Lung (tissue), 12 donors: ENCODE data around the gene UNC45A. TPM values are rescaled to one million over a fixed set of nuclear protein-coding genes. Genes with fewer than 3 reads are reported as not detected.

Source experiments
- ATAC-seq: fragments of 200-7000 bp; cut with Tn5 transposase; one replicate; pipeline ENCODE4 v1.9.1; 2020; ENCODE audit warnings: moderate number of reproducible peaks; ENCODE audit not compliant: insufficient read depth, low FRiP score
- DNase-seq, 3 donors: peaks; one replicate each; pipeline ENCODE4 v3.0.0-alpha.2; 2013 to 2017
- H3K27ac ChIP-seq, 2 donors: one replicate each; pipeline ENCODE4 v1.5.1; 2013; ENCODE audit warnings: mild to moderate bottlenecking in 2 of 2, moderate library complexity in 2 of 2, control low read depth in 1 of 2, inconsistent platforms in 1 of 2, low read depth in 1 of 2, low read length in 1 of 2
- H3K27me3 ChIP-seq, 3 donors: one replicate each; pipeline ENCODE4 v1.5.1; 2013; ENCODE audit warnings: low read length in 2 of 3; ENCODE audit not compliant: control insufficient read depth in 3 of 3, insufficient read depth in 3 of 3
- H3K36me3 ChIP-seq, 4 donors: one replicate each; pipeline ENCODE4 v1.5.1; 2013; ENCODE audit warnings: low read length in 4 of 4, mild to moderate bottlenecking in 1 of 4, moderate library complexity in 1 of 4; ENCODE audit not compliant: control insufficient read depth in 4 of 4, insufficient read depth in 4 of 4
- H3K4me1 ChIP-seq, 5 donors: one replicate each; pipeline ENCODE4 v1.5.1; 2013; ENCODE audit warnings: low read length in 5 of 5, mild to moderate bottlenecking in 2 of 5, moderate library complexity in 1 of 5; ENCODE audit not compliant: control insufficient read depth in 5 of 5, insufficient read depth in 5 of 5
- H3K4me3 ChIP-seq: one replicate; pipeline ENCODE4 v1.5.1; 2013; ENCODE audit warnings: mild to moderate bottlenecking, control low read depth, moderate library complexity
- H3K9ac ChIP-seq, 2 donors: one replicate each; pipeline ENCODE4 v1.5.1; 2013; ENCODE audit warnings: low read length in 2 of 2, control low read depth in 1 of 2; ENCODE audit not compliant: insufficient read depth in 1 of 2
- H3K9me3 ChIP-seq, 4 donors: one replicate each; pipeline ENCODE4 v1.5.1; 2013; ENCODE audit warnings: low read length in 3 of 4, mild to moderate bottlenecking in 1 of 4, moderate library complexity in 1 of 4; ENCODE audit not compliant: control insufficient read depth in 4 of 4, insufficient read depth in 3 of 4
- WGBS, 2 donors: extraction: QIAGEN DNeasy Blood & Tissue Kit; methylation state at CpG; one replicate each; pipeline ENCODE4 v1.1.7; 2013; 5-methylcytosine and 5-hydroxymethylcytosine counted together
- polyA plus RNA-seq, 2 donors: library from polyadenylated mRNA; stranded (reverse); fragments of 200-250 nt; gene quantifications; one replicate each; pipeline ENCODE4 v1.2.1, GENCODE V29; 2013
- total RNA-seq, 2 donors: library from RNA; depleted of rRNA in 1 of 2; stranded (reverse); fragments of >200 nt in 1 of 2; gene quantifications; one replicate each; pipeline ENCODE4 v1.2.1, GENCODE V29; 2014 to 2021
- TF ChIP-seq, protein P1 (sequence below): IDR thresholded peaks from 2 replicates; pipeline ENCODE4 v1.5.1; 2012; ENCODE audit warnings: mild to moderate bottlenecking; ENCODE audit errors: control extremely low read depth, extremely low read depth
- donor health status: control.
- donor health status: control.
- donor health status: Bipolar disorder and iron deficiency.
- donor health status: healthy.
- donor health status: DM: yes; HTN: yes; CAD: no.

The UNC45A gene
- total and polyA plus RNA-seq, 4 donors = 34.4 to 59.6 (median 53.3) TPM

DNA sequence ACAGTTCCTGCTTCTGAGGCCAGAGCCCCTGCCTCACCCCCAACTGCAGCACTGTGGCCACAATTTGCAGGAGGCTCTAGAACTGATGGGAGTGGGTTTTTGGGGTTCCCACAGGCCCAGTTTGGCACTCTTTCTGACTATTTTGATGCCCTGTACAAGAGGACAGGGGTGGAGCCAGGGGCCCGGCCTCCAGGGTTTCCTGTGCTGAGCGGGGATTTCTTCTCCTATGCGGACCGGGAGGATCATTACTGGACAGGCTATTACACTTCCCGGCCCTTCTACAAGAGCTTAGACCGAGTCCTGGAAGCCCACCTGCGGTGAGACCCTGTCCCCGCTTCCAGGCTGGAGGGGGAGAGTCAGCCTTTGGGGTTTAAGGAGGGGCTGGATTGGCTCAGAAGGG, 25.1 kb upstream of the UNC45A start:
- no peaks in the 10 kb centered on the region for H3K4me1 ChIP-seq
- H3K9ac ChIP-seq = no peak overlapping the region
- TF ChIP-seq, protein P1, sequence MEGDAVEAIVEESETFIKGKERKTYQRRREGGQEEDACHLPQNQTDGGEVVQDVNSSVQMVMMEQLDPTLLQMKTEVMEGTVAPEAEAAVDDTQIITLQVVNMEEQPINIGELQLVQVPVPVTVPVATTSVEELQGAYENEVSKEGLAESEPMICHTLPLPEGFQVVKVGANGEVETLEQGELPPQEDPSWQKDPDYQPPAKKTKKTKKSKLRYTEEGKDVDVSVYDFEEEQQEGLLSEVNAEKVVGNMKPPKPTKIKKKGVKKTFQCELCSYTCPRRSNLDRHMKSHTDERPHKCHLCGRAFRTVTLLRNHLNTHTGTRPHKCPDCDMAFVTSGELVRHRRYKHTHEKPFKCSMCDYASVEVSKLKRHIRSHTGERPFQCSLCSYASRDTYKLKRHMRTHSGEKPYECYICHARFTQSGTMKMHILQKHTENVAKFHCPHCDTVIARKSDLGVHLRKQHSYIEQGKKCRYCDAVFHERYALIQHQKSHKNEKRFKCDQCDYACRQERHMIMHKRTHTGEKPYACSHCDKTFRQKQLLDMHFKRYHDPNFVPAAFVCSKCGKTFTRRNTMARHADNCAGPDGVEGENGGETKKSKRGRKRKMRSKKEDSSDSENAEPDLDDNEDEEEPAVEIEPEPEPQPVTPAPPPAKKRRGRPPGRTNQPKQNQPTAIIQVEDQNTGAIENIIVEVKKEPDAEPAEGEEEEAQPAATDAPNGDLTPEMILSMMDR = no peak
- H3K9me3 ChIP-seq = no peaks in the 10 kb centered on the region
- no peak overlapping the region for H3K27ac ChIP-seq
- H3K36me3 ChIP-seq = peaks cover 26 to 82% (median 36%) of the 10 kb centered on the region in 4 donors
- WGBS, 2 donors = 94 to 97% methylated on average over 8 of the region's 8 CpGs
- H3K4me3 ChIP-seq = no peak overlapping the region
- no peaks in the 10 kb centered on the region for H3K27me3 ChIP-seq
- DNase-seq (no peak), ATAC-seq (no peak)

DNA sequence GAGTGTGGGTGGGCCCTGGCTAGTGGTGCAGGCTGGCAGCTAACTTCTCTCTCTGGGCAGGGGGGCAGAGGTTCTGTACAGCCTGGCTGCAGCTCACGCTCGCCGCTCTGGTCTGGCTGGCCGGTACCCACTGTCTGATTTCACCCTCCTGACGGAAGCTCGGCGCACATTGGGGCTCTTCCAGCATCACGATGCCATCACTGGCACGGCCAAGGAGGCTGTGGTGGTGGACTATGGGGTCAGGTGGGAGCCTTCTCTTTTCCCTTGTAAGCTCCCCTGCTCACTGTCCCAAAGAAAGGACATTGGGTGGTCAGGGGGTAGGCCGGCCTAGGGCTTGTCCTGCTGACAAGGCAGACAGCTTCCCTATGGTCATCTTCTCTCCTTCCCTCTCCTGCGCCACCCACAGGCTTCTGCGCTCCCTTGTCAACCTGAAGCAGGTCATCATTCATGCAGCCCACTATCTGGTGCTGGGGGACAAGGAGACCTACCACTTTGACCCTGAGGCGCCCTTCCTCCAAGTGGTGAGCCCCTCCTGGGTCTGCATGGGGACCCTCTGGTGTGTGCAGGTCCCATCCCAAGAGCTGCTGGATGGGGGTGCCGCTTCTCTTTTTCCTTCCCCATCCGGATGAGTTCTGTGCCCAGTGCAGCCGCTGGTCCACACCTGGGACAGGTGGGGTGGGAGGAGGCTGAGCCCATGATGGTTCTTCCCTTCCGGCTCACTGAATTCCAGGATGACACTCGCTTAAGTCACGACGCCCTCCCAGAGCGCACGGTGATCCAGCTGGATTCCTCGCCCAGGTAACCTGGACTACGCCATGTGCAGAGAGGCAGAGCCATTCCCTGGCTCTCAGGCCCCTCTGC, 24.4 kb upstream of the UNC45A start:
- DNase-seq (no peak), ATAC-seq (no peak)
- Histone ChIP-seq H3K27me3 (no peaks in the 10 kb centered on the region), H3K36me3 (peaks cover 22 to 80% (median 38%) of the 10 kb centered on the region in 4 donors), H3K4me3 (no peak overlapping the region), H3K9me3 (no peaks in the 10 kb centered on the region), H3K4me1 (no peaks in the 10 kb centered on the region), H3K27ac (no peak overlapping the region), H3K9ac (no peak overlapping the region)
- WGBS, 2 donors = 95 to 96% methylated on average over 24 of the region's 24 CpGs
- TF ChIP-seq, protein P1 = no peak

DNA sequence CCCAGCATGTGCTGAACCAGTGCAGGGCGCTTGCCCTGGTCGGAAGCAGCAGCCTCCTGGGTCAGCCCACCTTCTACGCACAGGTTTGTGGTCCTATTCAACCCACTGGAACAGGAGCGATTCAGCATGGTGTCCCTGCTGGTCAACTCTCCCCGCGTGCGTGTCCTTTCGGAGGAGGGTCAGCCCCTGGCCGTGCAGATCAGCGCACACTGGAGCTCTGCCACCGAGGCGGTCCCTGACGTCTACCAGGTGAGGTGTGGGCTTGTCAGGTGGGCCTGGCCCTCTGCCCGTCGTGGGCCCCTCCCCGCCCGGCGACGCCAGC, 23.8 kb upstream of the UNC45A start:
- Histone ChIP-seq H3K36me3 (peaks cover 19 to 80% (median 37%) of the 10 kb centered on the region in 4 donors), H3K9ac (no peak overlapping the region), H3K4me1 (no peaks in the 10 kb centered on the region), H3K27ac (no peak overlapping the region), H3K4me3 (no peak overlapping the region), H3K27me3 (no peaks in the 10 kb centered on the region), H3K9me3 (no peaks in the 10 kb centered on the region)
- DNase-seq (no peak), ATAC-seq (no peak)
- WGBS, 2 donors = 90 to 92% methylated on average over 19 of the region's 19 CpGs
- TF ChIP-seq, protein P1 = no peak
